Embryonic facial prominence (tissue), 1 donor: ENCODE results near the gene TIMM10B.
"Not testable (repeated sequence)": the region's sequence is repeated elsewhere in the genome, so short reads cannot be mapped to it uniquely, and the experiment has no call there.

Source experiments
- DNase-seq: peaks from one replicate; pipeline ENCODE4 v3.0.0-alpha.2; 2016; ENCODE audit errors: extremely low spot score

TIMM10B gene

DNA sequence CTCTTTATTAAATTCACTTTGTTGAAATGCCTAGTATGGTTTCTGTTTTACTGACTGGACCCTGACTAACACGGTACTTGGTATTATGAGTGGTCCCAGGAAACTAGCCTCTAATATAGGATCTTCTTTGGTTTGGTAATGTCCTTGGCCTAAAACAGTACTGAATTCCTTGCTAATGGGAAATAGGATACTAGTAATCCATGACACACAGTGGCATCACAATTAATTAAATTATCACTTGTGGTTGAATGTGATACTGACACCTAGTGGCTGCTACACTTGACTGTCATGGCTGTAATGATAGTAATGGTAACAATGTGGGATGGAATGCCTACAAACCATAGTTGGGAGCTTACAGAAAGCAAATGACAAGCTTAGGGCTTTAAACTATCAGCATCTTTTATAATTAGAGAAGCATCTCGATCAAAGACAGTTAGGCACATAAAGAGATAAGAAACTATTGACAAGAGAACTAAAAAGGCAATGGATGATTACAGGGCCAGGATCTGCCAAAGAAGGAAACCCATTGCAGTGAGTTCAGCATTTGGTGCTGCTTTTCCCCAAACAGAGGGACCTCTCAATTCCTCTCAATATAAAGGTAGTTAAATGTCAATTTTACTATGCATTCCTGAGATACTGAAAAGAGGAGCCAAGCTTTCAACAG, 24.4 kb downstream of the TIMM10B start:
- DNase-seq = no peak

DNA sequence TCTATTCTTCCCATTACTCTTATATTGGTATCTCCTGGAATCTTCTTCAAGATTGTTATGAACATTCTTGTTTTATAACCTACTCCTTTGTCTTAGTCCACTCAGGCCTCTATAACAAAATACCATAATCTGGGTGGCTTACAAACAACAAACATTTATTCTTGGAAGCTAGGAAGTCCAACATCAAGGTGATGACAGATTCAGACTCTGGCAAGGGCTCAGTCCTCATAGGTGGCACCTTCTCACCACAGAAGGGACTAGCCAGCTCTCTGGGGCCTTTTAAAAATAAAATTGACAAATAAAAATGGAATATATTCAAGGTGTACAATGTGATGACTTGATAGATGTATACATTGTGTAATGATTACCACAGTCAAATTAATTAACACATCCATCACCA, 35.6 kb downstream of the TIMM10B start:
- no peak for DNase-seq

DNA sequence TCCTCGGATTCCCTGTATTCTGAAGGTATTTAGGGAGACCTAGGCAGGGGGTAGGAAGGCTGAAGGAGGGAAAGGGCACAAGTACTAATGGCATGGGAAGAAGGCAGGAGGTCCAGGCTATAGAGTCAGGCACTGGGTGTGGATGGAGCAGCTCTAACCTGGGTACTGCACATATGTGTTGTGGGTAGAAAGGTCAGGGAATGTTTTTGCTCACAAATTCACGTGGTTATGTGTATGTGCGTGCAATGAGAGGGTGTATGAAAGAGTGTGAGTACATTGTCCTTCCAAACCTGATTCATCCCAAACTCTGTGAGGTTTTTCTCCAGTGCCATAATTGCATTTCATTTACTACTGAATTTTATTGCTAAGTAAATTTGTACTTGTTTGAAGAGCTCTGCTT, 39.0 kb downstream of the TIMM10B start:
- no peak for DNase-seq

DNA sequence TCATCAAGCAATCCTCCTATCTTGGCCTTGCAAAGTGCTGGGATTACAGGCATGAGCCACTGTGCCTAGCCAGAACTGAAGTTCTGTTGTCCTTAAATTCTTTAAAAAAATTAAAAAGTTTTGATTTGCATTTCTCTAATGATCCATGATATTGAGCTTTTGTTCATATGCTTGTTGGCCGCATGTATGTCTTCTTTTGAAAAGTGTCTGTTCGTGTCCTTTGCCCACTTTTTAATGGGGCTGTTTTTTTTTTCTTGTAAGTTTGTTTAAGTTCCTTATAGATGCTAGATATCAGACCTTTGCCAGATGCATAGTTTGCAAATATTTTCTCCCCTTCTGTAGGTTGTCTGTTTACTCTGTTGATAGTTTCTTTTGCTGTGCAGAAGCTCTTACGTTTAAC, 40.6 kb downstream of the TIMM10B start:
- DNase-seq = not testable (repeated sequence)

DNA sequence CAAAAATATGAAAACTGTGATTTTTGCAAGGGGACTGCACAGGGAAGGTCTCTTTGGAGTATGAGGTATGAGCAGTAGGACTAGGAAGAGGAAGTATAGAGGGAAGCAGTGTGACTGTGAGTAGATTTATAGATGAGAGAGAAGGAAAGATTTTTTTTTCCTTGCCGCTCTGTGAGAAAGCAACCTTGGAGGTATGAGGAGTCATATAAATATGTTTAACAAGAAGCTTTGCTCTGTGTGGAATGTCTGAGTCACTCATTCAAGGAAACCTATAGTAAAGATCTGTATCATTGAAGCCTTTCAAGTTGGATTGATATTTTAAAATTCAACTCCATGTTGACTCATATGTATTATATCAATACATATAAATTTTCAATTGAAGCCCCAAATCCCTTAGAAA, 42.0 kb downstream of the TIMM10B start:
- DNase-seq = no peak

DNA sequence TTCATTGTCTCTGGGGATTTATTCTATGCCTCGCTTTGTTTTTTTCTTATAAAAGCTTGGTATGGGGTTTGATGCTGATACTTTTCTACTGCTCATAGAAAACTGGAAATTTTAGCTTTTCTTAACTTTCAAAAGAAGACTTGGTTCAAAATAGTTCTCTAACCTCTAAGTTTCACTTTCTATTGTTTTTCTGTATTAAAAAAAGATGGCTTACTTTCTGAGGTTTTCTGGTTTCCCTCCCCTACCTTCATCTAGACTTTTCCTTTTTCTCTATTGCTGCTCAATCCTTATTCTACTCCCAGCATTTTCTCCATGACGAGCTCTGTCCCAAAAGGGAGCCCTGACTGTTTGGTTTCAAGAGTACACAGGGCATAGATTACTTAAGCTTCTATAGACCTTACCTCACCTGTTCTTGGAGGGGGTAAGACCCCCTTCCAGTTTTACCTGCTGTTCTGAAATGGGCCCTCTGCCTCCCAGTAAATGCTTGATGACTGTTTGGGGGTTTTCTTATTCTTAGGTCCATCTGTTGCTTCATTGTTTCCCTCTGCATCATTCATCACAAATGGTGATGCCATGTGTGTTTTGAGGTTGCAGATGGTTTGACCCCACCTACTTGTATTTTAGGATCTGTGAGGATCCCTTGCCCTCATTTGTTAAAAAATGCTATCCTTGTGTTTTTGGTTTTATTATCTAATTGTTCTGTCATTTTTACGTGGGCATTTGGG, 45.3 kb downstream of the TIMM10B start:
- no peak for DNase-seq

DNA sequence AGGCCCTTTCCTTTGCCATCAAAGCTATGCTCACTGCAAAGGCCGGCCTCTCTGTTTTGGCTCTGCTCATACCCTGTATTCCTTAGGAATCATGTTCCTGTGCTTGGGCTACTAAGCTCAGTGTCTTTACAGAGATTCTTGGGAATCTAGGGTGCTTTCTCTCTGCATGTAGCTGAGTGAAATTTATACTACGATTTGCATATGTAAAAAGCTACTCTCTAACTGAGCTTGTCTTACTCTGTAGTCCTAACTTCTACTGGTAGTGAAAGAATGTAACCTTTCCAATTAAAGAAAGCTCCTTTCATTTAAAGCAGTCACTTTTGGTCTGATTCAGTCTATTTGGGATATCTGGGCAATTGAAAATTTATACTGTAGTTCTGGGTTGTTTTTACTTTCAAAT, 48.0 kb downstream of the TIMM10B start:
- no peak for DNase-seq

DNA sequence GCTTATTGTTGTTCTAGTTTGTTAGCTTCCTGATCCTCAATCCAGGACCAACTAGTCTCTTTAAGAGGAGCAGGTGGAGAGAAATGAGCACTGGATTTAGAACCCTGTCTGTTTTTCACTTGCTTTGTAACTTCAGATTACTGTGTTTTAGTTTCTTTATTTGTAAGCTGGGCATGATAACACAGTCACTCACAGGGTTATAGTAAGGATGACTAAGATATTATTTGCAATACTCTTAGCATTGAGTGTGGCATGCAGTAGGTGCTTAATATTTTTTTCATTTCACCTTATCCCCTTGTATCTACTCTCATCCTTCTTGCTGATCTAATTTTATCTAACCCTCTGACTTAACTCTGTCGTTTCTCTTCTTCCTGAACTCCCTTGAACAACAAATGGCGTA, 49.5 kb downstream of the TIMM10B start:
- no peak for DNase-seq

DNA sequence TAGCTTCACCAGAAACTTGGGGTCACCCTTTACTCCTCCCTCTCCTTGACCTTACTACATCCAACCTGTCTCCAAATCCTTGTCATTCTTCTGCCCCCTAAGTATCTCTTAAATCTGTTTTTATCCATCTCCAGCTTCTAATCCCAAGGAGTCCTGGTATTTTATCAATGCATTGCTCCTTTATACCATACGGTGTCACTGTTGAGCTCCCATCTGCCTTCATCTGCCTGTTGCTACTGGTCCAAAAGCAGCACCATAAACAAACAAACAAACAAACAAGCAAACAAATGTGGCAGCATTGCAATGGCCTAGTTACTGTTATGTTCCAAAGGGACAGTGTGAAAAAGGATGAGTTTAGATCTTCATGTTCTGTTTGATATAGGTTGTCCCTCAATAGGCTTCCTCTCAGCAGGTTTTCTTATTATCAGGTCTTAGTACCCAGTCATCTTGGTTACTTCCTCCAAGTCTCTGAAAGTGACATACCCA, 50.0 kb downstream of the TIMM10B start:
- DNase-seq = peak; percentile 40
